Liver (tissue), 3 donors: ENCODE results near the gene NBEAL2.

Experiments used
- EGR1 ChIP-seq, 2 donors: IDR thresholded peaks; 2 replicates each; pipeline ENCODE4 v1.6.1; 2016 to 2018; ENCODE audit warnings: antibody characterized with exemption in 2 of 2, low read depth in 2 of 2
- FOXA1 ChIP-seq: IDR thresholded peaks from 2 replicates; pipeline ENCODE4 v1.6.1; 2016; ENCODE audit warnings: antibody characterized with exemption
- GABPA ChIP-seq, 2 donors: IDR thresholded peaks in 1 of 2; conservative IDR thresholded peaks in 1 of 2; 2 replicates each; pipeline ENCODE4 v1.6.1; 2016; ENCODE audit warnings: antibody characterized with exemption in 2 of 2, mild to moderate bottlenecking in 1 of 2, moderate library complexity in 1 of 2
- HNF4A ChIP-seq, 2 donors: conservative IDR thresholded peaks; 2 replicates each; pipeline ENCODE4 v1.6.1; 2016; ENCODE audit warnings: antibody characterized with exemption in 2 of 2, mild to moderate bottlenecking in 2 of 2
- JUND ChIP-seq, 2 donors: IDR thresholded peaks; 2 replicates each; pipeline ENCODE4 v1.6.1; 2016; ENCODE audit warnings: antibody characterized with exemption in 2 of 2
- RAD21 ChIP-seq, 2 donors: IDR thresholded peaks; 2 replicates each; pipeline ENCODE4 v1.6.1; 2016; ENCODE audit warnings: antibody characterized with exemption in 2 of 2, mild to moderate bottlenecking in 2 of 2
- SP1 ChIP-seq: IDR thresholded peaks from 2 replicates; pipeline ENCODE4 v1.6.1; 2018; ENCODE audit warnings: antibody characterized with exemption, mild to moderate bottlenecking
- TAF1 ChIP-seq: conservative IDR thresholded peaks from 2 replicates; pipeline ENCODE4 v1.6.1; 2016; ENCODE audit warnings: antibody characterized with exemption, mild to moderate bottlenecking
- YY1 ChIP-seq: IDR thresholded peaks from 2 replicates; pipeline ENCODE4 v1.6.1; 2016; ENCODE audit warnings: antibody characterized with exemption, mild to moderate bottlenecking
- TF ChIP-seq, protein P1 (sequence below): fragments of 150-350 bp; IDR thresholded peaks from 2 replicates; pipeline ENCODE4 v1.5.1; 2017; ENCODE audit warnings: improper control_type of control experiment, low read depth, low read length; ENCODE audit not compliant: missing input control
- TF ChIP-seq, protein P2 (sequence below): IDR thresholded peaks from 2 replicates; pipeline ENCODE4 v1.6.1; 2016; ENCODE audit warnings: antibody characterized with exemption, mild to moderate bottlenecking
- TF ChIP-seq, protein P3 (sequence below): IDR thresholded peaks from 2 replicates; pipeline ENCODE4 v1.6.1; 2016; ENCODE audit warnings: antibody characterized with exemption
- donor health status: healthy.
- donor health status: healthy.

DNA sequence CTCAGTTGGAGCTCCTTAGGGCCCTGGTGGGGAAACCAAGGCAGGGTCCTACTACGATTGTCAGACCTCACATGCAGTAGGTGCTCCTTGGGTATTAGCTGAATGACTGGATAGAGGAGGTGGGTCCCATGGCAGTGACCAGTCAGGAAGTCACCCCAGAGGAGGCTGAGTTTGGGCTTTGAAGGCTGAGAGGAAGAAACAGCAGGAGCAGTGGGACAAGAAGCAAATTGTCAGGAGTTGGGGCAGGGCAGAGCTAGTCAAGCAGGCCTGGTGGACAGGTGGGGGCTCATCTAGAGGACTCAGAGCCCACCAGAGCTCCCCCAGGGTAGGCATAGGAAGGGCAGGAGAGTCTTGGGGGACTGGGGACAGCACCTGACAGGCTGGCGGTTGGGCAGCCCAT, 3.1 kb downstream of the NBEAL2 start:
- TF ChIP-seq, protein P1, sequence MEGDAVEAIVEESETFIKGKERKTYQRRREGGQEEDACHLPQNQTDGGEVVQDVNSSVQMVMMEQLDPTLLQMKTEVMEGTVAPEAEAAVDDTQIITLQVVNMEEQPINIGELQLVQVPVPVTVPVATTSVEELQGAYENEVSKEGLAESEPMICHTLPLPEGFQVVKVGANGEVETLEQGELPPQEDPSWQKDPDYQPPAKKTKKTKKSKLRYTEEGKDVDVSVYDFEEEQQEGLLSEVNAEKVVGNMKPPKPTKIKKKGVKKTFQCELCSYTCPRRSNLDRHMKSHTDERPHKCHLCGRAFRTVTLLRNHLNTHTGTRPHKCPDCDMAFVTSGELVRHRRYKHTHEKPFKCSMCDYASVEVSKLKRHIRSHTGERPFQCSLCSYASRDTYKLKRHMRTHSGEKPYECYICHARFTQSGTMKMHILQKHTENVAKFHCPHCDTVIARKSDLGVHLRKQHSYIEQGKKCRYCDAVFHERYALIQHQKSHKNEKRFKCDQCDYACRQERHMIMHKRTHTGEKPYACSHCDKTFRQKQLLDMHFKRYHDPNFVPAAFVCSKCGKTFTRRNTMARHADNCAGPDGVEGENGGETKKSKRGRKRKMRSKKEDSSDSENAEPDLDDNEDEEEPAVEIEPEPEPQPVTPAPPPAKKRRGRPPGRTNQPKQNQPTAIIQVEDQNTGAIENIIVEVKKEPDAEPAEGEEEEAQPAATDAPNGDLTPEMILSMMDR, result no peak
- TF ChIP-seq JUND (IDR thresholded peaks at IDR 0.05), result no peak
- TF ChIP-seq SP1, result no peak
- TF ChIP-seq RAD21 (IDR thresholded peaks at IDR 0.05), result no peak
- no peak for TF ChIP-seq YY1
- TF ChIP-seq HNF4A (conservative IDR thresholded peaks at IDR 0.05), result no peak
- TF ChIP-seq, protein P2, sequence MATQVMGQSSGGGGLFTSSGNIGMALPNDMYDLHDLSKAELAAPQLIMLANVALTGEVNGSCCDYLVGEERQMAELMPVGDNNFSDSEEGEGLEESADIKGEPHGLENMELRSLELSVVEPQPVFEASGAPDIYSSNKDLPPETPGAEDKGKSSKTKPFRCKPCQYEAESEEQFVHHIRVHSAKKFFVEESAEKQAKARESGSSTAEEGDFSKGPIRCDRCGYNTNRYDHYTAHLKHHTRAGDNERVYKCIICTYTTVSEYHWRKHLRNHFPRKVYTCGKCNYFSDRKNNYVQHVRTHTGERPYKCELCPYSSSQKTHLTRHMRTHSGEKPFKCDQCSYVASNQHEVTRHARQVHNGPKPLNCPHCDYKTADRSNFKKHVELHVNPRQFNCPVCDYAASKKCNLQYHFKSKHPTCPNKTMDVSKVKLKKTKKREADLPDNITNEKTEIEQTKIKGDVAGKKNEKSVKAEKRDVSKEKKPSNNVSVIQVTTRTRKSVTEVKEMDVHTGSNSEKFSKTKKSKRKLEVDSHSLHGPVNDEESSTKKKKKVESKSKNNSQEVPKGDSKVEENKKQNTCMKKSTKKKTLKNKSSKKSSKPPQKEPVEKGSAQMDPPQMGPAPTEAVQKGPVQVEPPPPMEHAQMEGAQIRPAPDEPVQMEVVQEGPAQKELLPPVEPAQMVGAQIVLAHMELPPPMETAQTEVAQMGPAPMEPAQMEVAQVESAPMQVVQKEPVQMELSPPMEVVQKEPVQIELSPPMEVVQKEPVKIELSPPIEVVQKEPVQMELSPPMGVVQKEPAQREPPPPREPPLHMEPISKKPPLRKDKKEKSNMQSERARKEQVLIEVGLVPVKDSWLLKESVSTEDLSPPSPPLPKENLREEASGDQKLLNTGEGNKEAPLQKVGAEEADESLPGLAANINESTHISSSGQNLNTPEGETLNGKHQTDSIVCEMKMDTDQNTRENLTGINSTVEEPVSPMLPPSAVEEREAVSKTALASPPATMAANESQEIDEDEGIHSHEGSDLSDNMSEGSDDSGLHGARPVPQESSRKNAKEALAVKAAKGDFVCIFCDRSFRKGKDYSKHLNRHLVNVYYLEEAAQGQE, result no peak
- TF ChIP-seq EGR1 (IDR thresholded peaks at IDR 0.05; ENCODE audit: low read depth in 2 of 2), result no peak
- TF ChIP-seq TAF1, result no peak
- TF ChIP-seq, protein P3, sequence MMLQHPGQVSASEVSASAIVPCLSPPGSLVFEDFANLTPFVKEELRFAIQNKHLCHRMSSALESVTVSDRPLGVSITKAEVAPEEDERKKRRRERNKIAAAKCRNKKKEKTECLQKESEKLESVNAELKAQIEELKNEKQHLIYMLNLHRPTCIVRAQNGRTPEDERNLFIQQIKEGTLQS, result no peak
- no peak for TF ChIP-seq FOXA1
- TF ChIP-seq GABPA (IDR thresholded peaks at IDR 0.05 in 1 of 2, conservative IDR thresholded peaks at IDR 0.05 in 1 of 2), result no peak
